SK-N-SH (cell line): ENCODE data around the gene STON2. TPM values are rescaled to one million over a fixed set of nuclear protein-coding genes. Genes with fewer than 3 reads are reported as not detected.

ENCODE experiments used
- CTCF ChIA-PET: fragments of 300-600, 350-600 bp; formaldehyde crosslinking; extraction: SDS; loops from one replicate; lab custom pipeline; 2021; lab: Yijun Ruan, JAX
- POLR2A ChIA-PET: fragments of 350-600 bp; sonication (Branson Sonifier 250); formaldehyde crosslinking; extraction: SDS; loops from one replicate; lab custom pipeline; 2020; ENCODE audit warnings: antibody characterized with exemption, inconsistent platforms; lab: Yijun Ruan, JAX
- DNase-seq: peaks from one replicate; pipeline ENCODE4 v3.0.0; 2012
- H2AFZ ChIP-seq: fragments of 200-600 bp; sonication (generic); 2 replicates; pipeline ENCODE4 v1.8.1; 2016; ENCODE audit warnings: antibody characterized with exemption, mild to moderate bottlenecking, low read depth
- H3F3A ChIP-seq: fragments of 200-600 bp; sonication (generic); replicated peaks from 2 replicates; pipeline ENCODE3; 2016; ENCODE audit warnings: antibody characterized with exemption, mild to moderate bottlenecking; ENCODE audit not compliant: insufficient read depth
- H3K27ac ChIP-seq, 2 experiments: fragments of 200-500 bp in 1 of 2; fragments of 200-600 bp in 1 of 2; sonication (Bioruptor generic) in 1 of 2; sonication (generic), shearing (Covaris generic) in 1 of 2; 2 replicates each; pipeline versions ENCODE4 v1.5.1 to v1.6.1; 2014 to 2016; ENCODE audit warnings: low read depth in 2 of 2, inconsistent platforms in 1 of 2, low read length in 1 of 2, mild to moderate bottlenecking in 1 of 2, mixed read lengths in 1 of 2
- H3K27me3 ChIP-seq: fragments of 200-600 bp; sonication (generic), shearing (Covaris generic); 2 replicates; pipeline ENCODE4 v1.6.1; 2016; ENCODE audit warnings: mixed run types; ENCODE audit not compliant: insufficient read depth
- H3K36me3 ChIP-seq, 2 experiments: fragments of 200-500 bp in 1 of 2; fragments of 200-600 bp in 1 of 2; sonication (Bioruptor generic) in 1 of 2; sonication (generic) in 1 of 2; replicated peaks in 1 of 2; 2 replicates each; pipeline versions ENCODE3 to v1.5.1; 2014 to 2016; ENCODE audit warnings: low read length in 1 of 2, mild to moderate bottlenecking in 1 of 2; ENCODE audit not compliant: insufficient read depth in 2 of 2, control insufficient read depth in 1 of 2
- H3K4me1 ChIP-seq, 2 experiments: fragments of 200-500 bp in 1 of 2; fragments of 200-600 bp in 1 of 2; sonication (Bioruptor generic) in 1 of 2; sonication (generic), shearing (Covaris generic) in 1 of 2; 2 replicates each; pipeline versions ENCODE4 v1.5.1 to v1.6.1; 2014 to 2016; ENCODE audit warnings: low read depth in 1 of 2, low read length in 1 of 2, mixed run types in 1 of 2; ENCODE audit not compliant: insufficient read depth in 2 of 2, control insufficient read depth in 1 of 2
- H3K4me2 ChIP-seq: fragments of 200-600 bp; sonication (generic), shearing (Covaris generic); 2 replicates; pipeline ENCODE4 v1.6.1; 2017; ENCODE audit warnings: mixed run types
- H3K4me3 ChIP-seq, 2 experiments: fragments of 200-500 bp in 1 of 2; fragments of 200-600 bp in 1 of 2; sonication (Bioruptor generic) in 1 of 2; sonication (generic), shearing (Covaris generic) in 1 of 2; 2 replicates each; pipeline versions ENCODE4 v1.5.1 to v1.8.1; 2014 to 2016; ENCODE audit warnings: low read depth in 2 of 2, inconsistent platforms in 1 of 2, low read length in 1 of 2, mild to moderate bottlenecking in 1 of 2, mixed read lengths in 1 of 2, moderate library complexity in 1 of 2
- H3K79me2 ChIP-seq: fragments of 200-600 bp; sonication (generic); 2 replicates; pipeline ENCODE4 v1.8.1; 2017; ENCODE audit warnings: mild to moderate bottlenecking; ENCODE audit not compliant: insufficient read depth
- H3K9ac ChIP-seq: fragments of 200-600 bp; sonication (generic); 2 replicates; pipeline ENCODE4 v1.6.1; 2017; ENCODE audit warnings: mixed run types
- H3K9me2 ChIP-seq: fragments of 200-600 bp; sonication (generic); 2 replicates; pipeline ENCODE4 v1.6.1; 2017; ENCODE audit warnings: mixed run types
- H3K9me3 ChIP-seq: fragments of 200-600 bp; sonication (generic); 2 replicates; pipeline ENCODE4 v1.6.1; 2017; ENCODE audit warnings: mixed run types, mild to moderate bottlenecking, moderate library complexity
- H4K20me1 ChIP-seq: fragments of 200-600 bp; sonication (generic); 2 replicates; pipeline ENCODE4 v1.6.1; 2017; ENCODE audit warnings: mild to moderate bottlenecking, mixed run types; ENCODE audit not compliant: insufficient read depth
- EZH2phosphoT487 ChIP-seq: fragments of 200-600 bp; sonication (generic); IDR thresholded peaks from 2 replicates; pipeline ENCODE4 v1.6.1; 2017; ENCODE audit warnings: low read depth, mixed run types, mild to moderate bottlenecking, antibody characterized with exemption, moderate library complexity, borderline replicate concordance
- FOSL2 ChIP-seq: IDR thresholded peaks from 2 replicates; pipeline ENCODE4 v1.4.0; 2012; ENCODE audit warnings: low read depth, mild to moderate bottlenecking, moderate library complexity, borderline replicate concordance
- FOXJ3 ChIP-seq: sonication (generic); formaldehyde crosslinking; IDR thresholded peaks from 2 replicates; pipeline ENCODE4 v1.5.1; 2020; ENCODE audit warnings: mild to moderate bottlenecking, missing genetic modification reagents
- FOXM1 ChIP-seq: IDR thresholded peaks from 2 replicates; pipeline ENCODE4 v1.4.0; 2012; ENCODE audit warnings: low read depth, mild to moderate bottlenecking
- GATA2 ChIP-seq: sonication (generic); formaldehyde crosslinking; IDR thresholded peaks from 2 replicates; pipeline ENCODE4 v1.5.0; 2020; ENCODE audit warnings: mild to moderate bottlenecking, missing genetic modification reagents
- JUND ChIP-seq: IDR thresholded peaks from 2 replicates; pipeline ENCODE4 v1.4.0; 2012
- MEF2A ChIP-seq: IDR thresholded peaks from 2 replicates; pipeline ENCODE4 v1.4.0; 2012; ENCODE audit warnings: low read depth, borderline replicate concordance
- MXI1 ChIP-seq: IDR thresholded peaks from 2 replicates; pipeline ENCODE4 v1.6.1; 2012; ENCODE audit warnings: mild to moderate bottlenecking, low read depth, low read length, improper control_type of control experiment
- NFIC ChIP-seq: IDR thresholded peaks from 2 replicates; pipeline ENCODE4 v1.4.0; 2012; ENCODE audit warnings: borderline replicate concordance
- POLR2AphosphoS5 ChIP-seq: IDR thresholded peaks from 2 replicates; pipeline ENCODE4 v1.6.1; 2012; ENCODE audit warnings: low read depth, low read length
- RCOR1 ChIP-seq: fragments of 150-350 bp; IDR thresholded peaks from 2 replicates; pipeline ENCODE4 v1.6.1; 2017; ENCODE audit warnings: antibody characterized with exemption, low read length
- RFX5 ChIP-seq: IDR thresholded peaks from 2 replicates; pipeline ENCODE4 v1.6.1; 2012; ENCODE audit warnings: mild to moderate bottlenecking, improper control_type of control experiment, low read length
- TCF12 ChIP-seq: IDR thresholded peaks from 2 replicates; pipeline ENCODE4 v1.4.0; 2012
- TEAD4 ChIP-seq: IDR thresholded peaks from 2 replicates; pipeline ENCODE4 v1.4.0; 2012; ENCODE audit warnings: mild to moderate bottlenecking, borderline replicate concordance; ENCODE audit not compliant: insufficient read depth
- YY1 ChIP-seq: IDR thresholded peaks from 2 replicates; pipeline ENCODE4 v1.4.0; 2012; ENCODE audit warnings: low read depth, mild to moderate bottlenecking
- WGBS: methylation state at CpG from one replicate; pipeline ENCODE4 v1.1.6; 2017; ENCODE audit warnings: low lambda C conversion rate; 5-methylcytosine and 5-hydroxymethylcytosine counted together
- polyA plus RNA-seq, 3 experiments: library from polyadenylated mRNA; depleted of rRNA; stranded (reverse); fragments of >200 nt; gene quantifications; 2 replicates each; pipeline ENCODE4 v1.2.3, GENCODE V29; 2012
- TF ChIP-seq, protein P1 (sequence below): IDR thresholded peaks from 2 replicates; pipeline ENCODE4 v1.4.0; 2012; ENCODE audit warnings: low read depth
- TF ChIP-seq, protein P2 (sequence below): IDR thresholded peaks from 2 replicates; pipeline ENCODE4 v1.4.0; 2012; ENCODE audit warnings: low read depth, borderline replicate concordance
- TF ChIP-seq, protein P3 (sequence below): IDR thresholded peaks from 2 replicates; pipeline ENCODE4 v1.6.1; 2012; ENCODE audit warnings: mild to moderate bottlenecking, low read depth, low read length, moderate library complexity

Gene STON2
- polyA plus RNA-seq, 1 of the 3 experiments (the other 2 are of a cell fraction): not detected

DNA sequence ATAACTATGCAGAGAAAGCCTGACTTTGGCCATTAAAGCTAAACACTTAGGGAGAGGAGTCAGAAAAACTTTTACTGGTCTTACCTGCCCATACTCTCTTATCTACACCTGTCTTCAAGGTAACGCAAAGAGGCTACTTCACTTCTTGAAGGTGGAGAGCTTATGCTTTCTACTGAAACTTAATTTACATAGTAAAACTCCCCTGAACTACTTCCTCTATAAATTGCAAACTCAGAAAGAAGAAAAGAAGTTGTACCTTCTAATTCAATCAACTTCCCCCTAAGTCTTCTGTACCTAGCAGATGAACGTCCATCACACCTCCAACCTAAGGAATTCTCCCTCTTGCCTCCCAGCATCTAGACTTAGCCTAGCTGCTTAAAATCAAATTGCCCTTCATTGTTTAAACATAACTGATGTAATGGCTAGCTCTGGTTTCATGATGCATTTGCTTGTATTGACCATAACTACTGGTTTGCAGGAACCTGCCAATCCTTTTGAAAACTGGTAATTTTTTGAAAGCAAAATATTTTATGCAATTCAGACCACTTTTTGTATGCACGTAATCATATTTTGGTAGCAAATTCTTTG is 87.7 kb downstream of the STON2 start:
- no peaks in the 10 kb centered on the region; a peak in 1 of 4 replicates for H3K4me1 ChIP-seq
- ChIA-PET POLR2A (no interaction called here), CTCF (no interaction called here)
- no peaks in the 10 kb centered on the region for H3K9me3 ChIP-seq
- H3K9me2 ChIP-seq: no peaks in the 10 kb centered on the region
- H3K4me2 ChIP-seq: no peak overlapping the region
- no peak for DNase-seq
- WGBS: 34% methylated on average over 3 of the region's 3 CpGs
- H3K36me3 ChIP-seq: no peaks in the 10 kb centered on the region
- H3K27me3 ChIP-seq: no peaks in the 10 kb centered on the region
- H3K79me2 ChIP-seq: no peaks in the 10 kb centered on the region
- TF ChIP-seq, protein P1, sequence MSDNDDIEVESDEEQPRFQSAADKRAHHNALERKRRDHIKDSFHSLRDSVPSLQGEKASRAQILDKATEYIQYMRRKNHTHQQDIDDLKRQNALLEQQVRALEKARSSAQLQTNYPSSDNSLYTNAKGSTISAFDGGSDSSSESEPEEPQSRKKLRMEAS: no peak
- TF ChIP-seq GATA2 (CRISPR knock-in tag) (no peak), MXI1 (no peak), RCOR1 (no peak), JUND (no peak), FOSL2 (no peak), NFIC (no peak), FOXM1 (no peak), TEAD4 (no peak), EZH2phosphoT487 (no peak), POLR2AphosphoS5 (no peak), RFX5 (no peak), FOXJ3 (CRISPR knock-in tag) (no peak), TCF12 (no peak), MEF2A (no peak), YY1 (no peak)
- TF ChIP-seq, protein P2, sequence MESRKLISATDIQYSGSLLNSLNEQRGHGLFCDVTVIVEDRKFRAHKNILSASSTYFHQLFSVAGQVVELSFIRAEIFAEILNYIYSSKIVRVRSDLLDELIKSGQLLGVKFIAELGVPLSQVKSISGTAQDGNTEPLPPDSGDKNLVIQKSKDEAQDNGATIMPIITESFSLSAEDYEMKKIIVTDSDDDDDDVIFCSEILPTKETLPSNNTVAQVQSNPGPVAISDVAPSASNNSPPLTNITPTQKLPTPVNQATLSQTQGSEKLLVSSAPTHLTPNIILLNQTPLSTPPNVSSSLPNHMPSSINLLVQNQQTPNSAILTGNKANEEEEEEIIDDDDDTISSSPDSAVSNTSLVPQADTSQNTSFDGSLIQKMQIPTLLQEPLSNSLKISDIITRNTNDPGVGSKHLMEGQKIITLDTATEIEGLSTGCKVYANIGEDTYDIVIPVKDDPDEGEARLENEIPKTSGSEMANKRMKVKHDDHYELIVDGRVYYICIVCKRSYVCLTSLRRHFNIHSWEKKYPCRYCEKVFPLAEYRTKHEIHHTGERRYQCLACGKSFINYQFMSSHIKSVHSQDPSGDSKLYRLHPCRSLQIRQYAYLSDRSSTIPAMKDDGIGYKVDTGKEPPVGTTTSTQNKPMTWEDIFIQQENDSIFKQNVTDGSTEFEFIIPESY: no peak
- TF ChIP-seq, protein P3, sequence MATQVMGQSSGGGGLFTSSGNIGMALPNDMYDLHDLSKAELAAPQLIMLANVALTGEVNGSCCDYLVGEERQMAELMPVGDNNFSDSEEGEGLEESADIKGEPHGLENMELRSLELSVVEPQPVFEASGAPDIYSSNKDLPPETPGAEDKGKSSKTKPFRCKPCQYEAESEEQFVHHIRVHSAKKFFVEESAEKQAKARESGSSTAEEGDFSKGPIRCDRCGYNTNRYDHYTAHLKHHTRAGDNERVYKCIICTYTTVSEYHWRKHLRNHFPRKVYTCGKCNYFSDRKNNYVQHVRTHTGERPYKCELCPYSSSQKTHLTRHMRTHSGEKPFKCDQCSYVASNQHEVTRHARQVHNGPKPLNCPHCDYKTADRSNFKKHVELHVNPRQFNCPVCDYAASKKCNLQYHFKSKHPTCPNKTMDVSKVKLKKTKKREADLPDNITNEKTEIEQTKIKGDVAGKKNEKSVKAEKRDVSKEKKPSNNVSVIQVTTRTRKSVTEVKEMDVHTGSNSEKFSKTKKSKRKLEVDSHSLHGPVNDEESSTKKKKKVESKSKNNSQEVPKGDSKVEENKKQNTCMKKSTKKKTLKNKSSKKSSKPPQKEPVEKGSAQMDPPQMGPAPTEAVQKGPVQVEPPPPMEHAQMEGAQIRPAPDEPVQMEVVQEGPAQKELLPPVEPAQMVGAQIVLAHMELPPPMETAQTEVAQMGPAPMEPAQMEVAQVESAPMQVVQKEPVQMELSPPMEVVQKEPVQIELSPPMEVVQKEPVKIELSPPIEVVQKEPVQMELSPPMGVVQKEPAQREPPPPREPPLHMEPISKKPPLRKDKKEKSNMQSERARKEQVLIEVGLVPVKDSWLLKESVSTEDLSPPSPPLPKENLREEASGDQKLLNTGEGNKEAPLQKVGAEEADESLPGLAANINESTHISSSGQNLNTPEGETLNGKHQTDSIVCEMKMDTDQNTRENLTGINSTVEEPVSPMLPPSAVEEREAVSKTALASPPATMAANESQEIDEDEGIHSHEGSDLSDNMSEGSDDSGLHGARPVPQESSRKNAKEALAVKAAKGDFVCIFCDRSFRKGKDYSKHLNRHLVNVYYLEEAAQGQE: no peak
- TF ChIP-seq, all 33 proteins: peak for 0
- no peaks in the 10 kb centered on the region for H4K20me1 ChIP-seq
- no peak overlapping the region for H3K4me3 ChIP-seq
- H3K27ac ChIP-seq: no peak overlapping the region
- no peaks in the 10 kb centered on the region for H3F3A ChIP-seq
- no peak overlapping the region for H3K9ac ChIP-seq
- H2AFZ ChIP-seq: no peak overlapping the region
